BLaER1 (cell line): ENCODE data around the gene RRM2.

Source experiments
- H3K27ac ChIP-seq: shearing (Covaris generic); formaldehyde crosslinking; 2 replicates; pipeline ENCODE4 v1.8.1; 2022
- H3K27me3 ChIP-seq: shearing (Covaris generic); formaldehyde crosslinking; 2 replicates; pipeline ENCODE4 v1.8.1; 2022
- H3K36me3 ChIP-seq: shearing (Covaris generic); formaldehyde crosslinking; 2 replicates; pipeline ENCODE4 v1.8.1; 2022
- H3K4me1 ChIP-seq: shearing (Covaris generic); formaldehyde crosslinking; 2 replicates; pipeline ENCODE4 v1.8.1; 2022
- H3K4me2 ChIP-seq: shearing (Covaris generic); formaldehyde crosslinking; 2 replicates; pipeline ENCODE4 v1.8.1; 2022
- H3K4me3 ChIP-seq: shearing (Covaris generic); formaldehyde crosslinking; 2 replicates; pipeline ENCODE4 v1.8.1; 2022
- H3K9ac ChIP-seq: shearing (Covaris generic); formaldehyde crosslinking; 2 replicates; pipeline ENCODE4 v1.8.1; 2022
- H3K9me3 ChIP-seq: shearing (Covaris generic); formaldehyde crosslinking; 2 replicates; pipeline ENCODE4 v1.8.1; 2022
- H4K20me1 ChIP-seq: shearing (Covaris generic); formaldehyde crosslinking; 2 replicates; pipeline ENCODE4 v1.8.1; 2022
- Cebpa-rat ChIP-seq: shearing (Covaris generic); IDR thresholded peaks from 2 replicates; pipeline ENCODE4 v1.8.1; 2022

RRM2 gene

GRCh38 chr2:10178751-10179150 is 56.2 kb downstream of the RRM2 start:
- Histone ChIP-seq H3K4me3 (no peak overlapping the region), H3K27me3 (no peaks in the 10 kb centered on the region), H3K9ac (no peak overlapping the region), H3K4me2 (no peak overlapping the region), H3K4me1 (peaks cover 9% of the 10 kb centered on the region), H4K20me1 (no peaks in the 10 kb centered on the region), H3K36me3 (peaks cover 86% of the 10 kb centered on the region), H3K27ac (no peak overlapping the region), H3K9me3 (peaks cover 10% of the 10 kb centered on the region; the same call in 1 of the 2 replicates)
- no peak for TF ChIP-seq Cebpa-rat

DNA sequence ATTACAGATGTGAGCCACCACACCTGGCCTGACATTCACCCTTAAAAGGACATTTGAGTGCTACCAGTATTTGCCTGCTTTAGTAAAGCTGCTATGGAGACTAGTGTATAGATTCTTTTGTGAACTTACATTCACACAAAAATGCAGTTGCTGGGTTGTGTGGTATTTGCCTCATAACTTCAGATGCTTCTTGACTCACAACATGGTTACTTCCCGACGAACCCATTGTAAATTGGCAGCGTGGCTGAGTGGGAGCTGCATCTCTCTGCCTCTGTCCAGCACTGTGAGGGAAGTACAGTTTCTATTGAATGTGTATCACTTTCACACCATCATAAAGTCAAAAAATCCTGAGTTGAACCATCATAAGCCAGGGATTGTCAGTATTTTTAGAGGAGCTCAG is 56.9 kb downstream of the RRM2 start:
- H3K4me2 ChIP-seq = no peak overlapping the region
- peaks cover 10% of the 10 kb centered on the region; the same call in 1 of the 2 replicates for H3K9me3 ChIP-seq
- no peak overlapping the region for H3K4me3 ChIP-seq
- H3K9ac ChIP-seq = no peak overlapping the region
- H3K4me1 ChIP-seq = peaks cover 16% of the 10 kb centered on the region
- H3K27me3 ChIP-seq = no peaks in the 10 kb centered on the region
- H3K36me3 ChIP-seq = peaks cover 80% of the 10 kb centered on the region
- H3K27ac ChIP-seq = no peak overlapping the region
- TF ChIP-seq Cebpa-rat = no peak
- no peaks in the 10 kb centered on the region for H4K20me1 ChIP-seq

DNA sequence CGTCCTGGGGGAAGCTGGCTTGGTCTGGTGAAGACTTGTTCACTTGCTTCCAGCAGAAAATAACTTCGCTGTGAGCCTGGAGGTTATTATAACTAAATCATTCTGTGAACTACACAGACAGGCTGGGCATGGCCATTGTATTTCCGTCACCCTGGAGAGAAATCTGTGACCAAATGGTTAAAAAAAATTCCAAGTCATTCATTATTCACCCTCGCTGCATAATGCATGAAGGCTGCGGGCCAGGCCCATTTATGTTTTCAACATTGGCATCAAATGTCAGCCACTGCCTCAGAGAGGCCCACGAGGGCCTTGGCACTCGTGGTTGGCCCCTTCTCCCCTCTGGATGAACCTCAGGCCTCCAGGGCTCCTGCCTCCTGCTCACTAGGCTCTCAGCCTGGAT is 57.7 kb downstream of the RRM2 start:
- peaks cover 23% of the 10 kb centered on the region for H3K4me1 ChIP-seq
- H3K4me3 ChIP-seq = no peak overlapping the region
- H3K9ac ChIP-seq = no peak overlapping the region
- H3K27ac ChIP-seq = no peak overlapping the region
- no peaks in the 10 kb centered on the region for H3K27me3 ChIP-seq
- H3K9me3 ChIP-seq = peaks cover 10% of the 10 kb centered on the region; the same call in 1 of the 2 replicates
- H3K36me3 ChIP-seq = peaks cover 73% of the 10 kb centered on the region
- no peak for TF ChIP-seq Cebpa-rat
- H4K20me1 ChIP-seq = no peaks in the 10 kb centered on the region
- H3K4me2 ChIP-seq = no peak overlapping the region
